Measurements from ENCODE around the gene CNPY4.

CNPY4 gene

GRCh38 chr7:100093054-100093453, 26.4 kb upstream of the CNPY4 start:
- no peak for FAIRE-seq

GRCh38 chr7:100093498-100093897, 25.9 kb upstream of the CNPY4 start:
- FAIRE-seq, result no peak

- no peak for FAIRE-seq
Measured at GRCh38 chr7:100093925-100094486, 25.4 kb upstream of the CNPY4 start.

- FAIRE-seq, result no peak
Measured at GRCh38 chr7:100095289-100095688, 24.1 kb upstream of the CNPY4 start.

- no peak for FAIRE-seq
Measured at GRCh38 chr7:100095704-100096103, 23.7 kb upstream of the CNPY4 start.

- FAIRE-seq, result no peak
Measured at GRCh38 chr7:100098913-100099312, 20.5 kb upstream of the CNPY4 start.

- FAIRE-seq, result no peak
Measured at GRCh38 chr7:100099452-100099851, 20.0 kb upstream of the CNPY4 start.

- FAIRE-seq, result no peak
Measured at GRCh38 chr7:100100420-100101015, 18.9 kb upstream of the CNPY4 start.

GRCh38 chr7:100101016-100101862, 18.2 kb upstream of the CNPY4 start, which contains the start of the genes AP4M1 and MCM7:
AP4M1 (plus strand) TSS chr7:100101643; CDS start chr7:100101715, 72 bp downstream.
MCM7 (minus strand) TSS chr7:100101397; CDS start chr7:100101294, 103 bp downstream.
- FAIRE-seq, result no peak

GRCh38 chr7:100102950-100103840, 16.2 kb upstream of the CNPY4 start:
- no peak for FAIRE-seq

- FAIRE-seq, result no peak
Measured at GRCh38 chr7:100105534-100105933, 13.9 kb upstream of the CNPY4 start.

GRCh38 chr7:100106633-100107032, 12.8 kb upstream of the CNPY4 start:
- no peak for FAIRE-seq

GRCh38 chr7:100107125-100107737, 12.2 kb upstream of the CNPY4 start:
- FAIRE-seq, result no peak

GRCh38 chr7:100107890-100108289, 11.5 kb upstream of the CNPY4 start:
- no peak for FAIRE-seq

GRCh38 chr7:100109521-100110163, 9.8 kb upstream of the CNPY4 start:
- FAIRE-seq, result no peak

- no peak for FAIRE-seq
Measured at GRCh38 chr7:100111156-100111555, 8.3 kb upstream of the CNPY4 start.

- no peak for FAIRE-seq
Measured at GRCh38 chr7:100111914-100112313, 7.5 kb upstream of the CNPY4 start.

GRCh38 chr7:100115026-100115425, 4.4 kb upstream of the CNPY4 start:
- no peak for FAIRE-seq

- no peak for FAIRE-seq
Measured at GRCh38 chr7:100118388-100119071, 904 bp upstream of the CNPY4 start.

- FAIRE-seq, result no peak
Measured at GRCh38 chr7:100119970-100120732, 717 bp downstream of the CNPY4 start.

- FAIRE-seq, result no peak
Measured at GRCh38 chr7:100120733-100121036, 1.3 kb downstream of the CNPY4 start.
